Measurements from ENCODE around the gene CALR.

CALR gene

GRCh38 chr19:12937093-12937926, 1.1 kb upstream of the CALR start:
- H3K27ac ChIP-seq (replicated peaks): peak overlapping the region; percentile 97
- peak; percentile 95 to 98 for DNase-seq (ENCODE audit: low read depth in 1 of 2, low spot score in 1 of 2)
- TF ChIP-seq CTCF (IDR thresholded peaks at IDR 0.05; ENCODE audit: insufficient read depth, low read length) (no peak), POLR2AphosphoS5 (IDR thresholded peaks at IDR 0.05; ENCODE audit: low read depth) (peak; percentile 99), GABPA (IDR thresholded peaks at IDR 0.05; ENCODE audit: low read depth) (0 out of 2 replicates have a peak, but pooled peaks have one; percentile 34), SPI1 (IDR thresholded peaks at IDR 0.05; ENCODE audit: borderline replicate concordance, low read depth) (peak; percentile 32; the same call in 1 of the 2 replicates)
- TF ChIP-seq, protein P1, sequence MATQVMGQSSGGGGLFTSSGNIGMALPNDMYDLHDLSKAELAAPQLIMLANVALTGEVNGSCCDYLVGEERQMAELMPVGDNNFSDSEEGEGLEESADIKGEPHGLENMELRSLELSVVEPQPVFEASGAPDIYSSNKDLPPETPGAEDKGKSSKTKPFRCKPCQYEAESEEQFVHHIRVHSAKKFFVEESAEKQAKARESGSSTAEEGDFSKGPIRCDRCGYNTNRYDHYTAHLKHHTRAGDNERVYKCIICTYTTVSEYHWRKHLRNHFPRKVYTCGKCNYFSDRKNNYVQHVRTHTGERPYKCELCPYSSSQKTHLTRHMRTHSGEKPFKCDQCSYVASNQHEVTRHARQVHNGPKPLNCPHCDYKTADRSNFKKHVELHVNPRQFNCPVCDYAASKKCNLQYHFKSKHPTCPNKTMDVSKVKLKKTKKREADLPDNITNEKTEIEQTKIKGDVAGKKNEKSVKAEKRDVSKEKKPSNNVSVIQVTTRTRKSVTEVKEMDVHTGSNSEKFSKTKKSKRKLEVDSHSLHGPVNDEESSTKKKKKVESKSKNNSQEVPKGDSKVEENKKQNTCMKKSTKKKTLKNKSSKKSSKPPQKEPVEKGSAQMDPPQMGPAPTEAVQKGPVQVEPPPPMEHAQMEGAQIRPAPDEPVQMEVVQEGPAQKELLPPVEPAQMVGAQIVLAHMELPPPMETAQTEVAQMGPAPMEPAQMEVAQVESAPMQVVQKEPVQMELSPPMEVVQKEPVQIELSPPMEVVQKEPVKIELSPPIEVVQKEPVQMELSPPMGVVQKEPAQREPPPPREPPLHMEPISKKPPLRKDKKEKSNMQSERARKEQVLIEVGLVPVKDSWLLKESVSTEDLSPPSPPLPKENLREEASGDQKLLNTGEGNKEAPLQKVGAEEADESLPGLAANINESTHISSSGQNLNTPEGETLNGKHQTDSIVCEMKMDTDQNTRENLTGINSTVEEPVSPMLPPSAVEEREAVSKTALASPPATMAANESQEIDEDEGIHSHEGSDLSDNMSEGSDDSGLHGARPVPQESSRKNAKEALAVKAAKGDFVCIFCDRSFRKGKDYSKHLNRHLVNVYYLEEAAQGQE (IDR thresholded peaks at IDR 0.05; ENCODE audit: insufficient replicate concordance, low read depth): peak; percentile 34
- H3K4me3 ChIP-seq (replicated peaks; ENCODE audit: insufficient read depth, low read length): peak overlapping the region; percentile 42
- H3K27me3 ChIP-seq (ENCODE audit: insufficient read depth, poor library complexity, severe bottlenecking): no peaks in the 10 kb centered on the region

- TF ChIP-seq CTCF (IDR thresholded peaks at IDR 0.05; ENCODE audit: insufficient read depth, low read length) (no peak), POLR2AphosphoS5 (IDR thresholded peaks at IDR 0.05; ENCODE audit: low read depth) (peak; percentile 59)
- TF ChIP-seq, protein P1 (IDR thresholded peaks at IDR 0.05; ENCODE audit: insufficient replicate concordance, low read depth): peak; percentile 69
- Histone ChIP-seq H3K27ac (replicated peaks) (peak overlapping the region; percentile 97), H3K27me3 (ENCODE audit: insufficient read depth, poor library complexity, severe bottlenecking) (no peaks in the 10 kb centered on the region), H3K4me3 (replicated peaks; ENCODE audit: insufficient read depth, low read length) (peak overlapping the region; percentile 78)
- DNase-seq (ENCODE audit: low read depth in 1 of 2, low spot score in 1 of 2): no peak
Observed at GRCh38 chr19:12938779-12939601, 581 bp downstream of the CALR start.

DNA sequence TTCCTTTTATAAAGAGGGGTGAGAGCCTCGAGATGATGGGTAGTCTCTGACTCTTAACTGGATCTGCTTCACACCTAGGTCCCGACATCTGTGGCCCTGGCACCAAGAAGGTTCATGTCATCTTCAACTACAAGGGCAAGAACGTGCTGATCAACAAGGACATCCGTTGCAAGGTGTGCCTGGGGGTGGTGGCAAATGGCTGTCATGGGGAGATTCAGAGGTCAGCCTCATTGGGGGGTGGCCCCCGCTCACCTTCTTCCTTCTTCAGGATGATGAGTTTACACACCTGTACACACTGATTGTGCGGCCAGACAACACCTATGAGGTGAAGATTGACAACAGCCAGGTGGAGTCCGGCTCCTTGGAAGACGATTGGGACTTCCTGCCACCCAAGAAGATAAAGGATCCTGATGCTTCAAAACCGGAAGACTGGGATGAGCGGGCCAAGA, 1.6 kb downstream of the CALR start:
- H3K4me3 ChIP-seq (replicated peaks; ENCODE audit: insufficient read depth, low read length): peak overlapping the region; percentile 78
- TF ChIP-seq POLR2AphosphoS5 (IDR thresholded peaks at IDR 0.05; ENCODE audit: low read depth) (peak; percentile 78), CTCF (IDR thresholded peaks at IDR 0.05; ENCODE audit: insufficient read depth, low read length) (no peak)
- DNase-seq (ENCODE audit: low read depth in 1 of 2, low spot score in 1 of 2): peak in 1 of 2 experiments; percentile 71
- H3K27ac ChIP-seq (replicated peaks): peak overlapping the region; percentile 97
- no peaks in the 10 kb centered on the region for H3K27me3 ChIP-seq (ENCODE audit: insufficient read depth, poor library complexity, severe bottlenecking)

Data from HL-60 (cell line).